GM19397 (cell line): ENCODE results near the gene LCE3C.
"Not testable (repeated sequence)": the region's sequence is repeated elsewhere in the genome, so short reads cannot be mapped to it uniquely, and the experiment has no call there.

Experiments
- ATAC-seq: cut with Tn5 transposase; IDR thresholded peaks from one replicate; pipeline ENCODE4 v1.9.1; 2021; ENCODE audit warnings: mild to moderate bottlenecking, moderate library complexity; ENCODE audit not compliant: unreplicated experiment

The LCE3C gene, protein sequence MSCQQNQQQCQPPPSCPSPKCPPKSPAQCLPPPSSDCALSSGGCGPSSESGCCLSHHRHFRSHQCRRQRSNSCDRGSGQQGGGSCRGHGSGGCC

DNA sequence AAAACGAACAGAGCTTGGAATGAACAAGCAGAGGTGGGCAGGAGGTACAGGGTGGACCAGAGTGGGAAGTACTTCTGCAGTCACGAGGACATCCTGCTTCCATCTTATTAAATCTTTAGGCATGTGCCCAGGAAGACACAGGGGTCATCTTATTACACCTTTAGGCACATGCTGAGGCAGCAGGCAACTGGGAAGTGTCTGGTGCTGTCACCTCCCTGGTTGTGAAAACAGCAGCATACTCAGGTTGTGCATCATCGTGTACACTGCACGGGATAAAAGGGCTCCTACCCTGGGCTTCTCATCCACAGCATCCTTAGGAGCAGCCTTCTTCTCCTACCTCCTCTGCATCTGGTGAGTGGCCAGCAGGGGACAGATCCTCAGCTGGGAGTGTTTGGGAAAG is at the start of gene LCE3C:
Gene LCE3C, plus strand, starts transcription at position 301 of the 400 bp plus-strand sequence. CDS start 498 bp downstream, outside the sequence.
- ATAC-seq: no peak

DNA sequence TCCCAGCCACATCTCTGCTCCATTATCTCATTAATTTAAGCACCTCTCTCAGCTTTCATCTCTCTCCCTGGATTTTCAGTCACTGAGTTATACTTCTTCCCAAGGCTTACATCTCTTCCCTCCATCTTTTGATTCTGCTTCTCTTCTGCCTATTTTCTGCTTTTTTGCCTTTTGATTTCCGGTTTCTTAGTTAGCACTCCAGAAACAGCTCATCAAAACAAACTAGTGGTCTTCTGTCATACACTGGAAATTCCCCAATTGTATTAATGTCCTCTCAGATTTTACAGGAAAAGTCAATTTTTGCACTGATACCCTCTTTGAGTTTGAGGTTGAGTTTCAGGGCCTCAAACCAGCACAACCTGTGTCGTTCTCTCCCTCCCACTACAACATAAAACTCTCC is 34.9 kb upstream of the LCE3C start:
- no peak for ATAC-seq

DNA sequence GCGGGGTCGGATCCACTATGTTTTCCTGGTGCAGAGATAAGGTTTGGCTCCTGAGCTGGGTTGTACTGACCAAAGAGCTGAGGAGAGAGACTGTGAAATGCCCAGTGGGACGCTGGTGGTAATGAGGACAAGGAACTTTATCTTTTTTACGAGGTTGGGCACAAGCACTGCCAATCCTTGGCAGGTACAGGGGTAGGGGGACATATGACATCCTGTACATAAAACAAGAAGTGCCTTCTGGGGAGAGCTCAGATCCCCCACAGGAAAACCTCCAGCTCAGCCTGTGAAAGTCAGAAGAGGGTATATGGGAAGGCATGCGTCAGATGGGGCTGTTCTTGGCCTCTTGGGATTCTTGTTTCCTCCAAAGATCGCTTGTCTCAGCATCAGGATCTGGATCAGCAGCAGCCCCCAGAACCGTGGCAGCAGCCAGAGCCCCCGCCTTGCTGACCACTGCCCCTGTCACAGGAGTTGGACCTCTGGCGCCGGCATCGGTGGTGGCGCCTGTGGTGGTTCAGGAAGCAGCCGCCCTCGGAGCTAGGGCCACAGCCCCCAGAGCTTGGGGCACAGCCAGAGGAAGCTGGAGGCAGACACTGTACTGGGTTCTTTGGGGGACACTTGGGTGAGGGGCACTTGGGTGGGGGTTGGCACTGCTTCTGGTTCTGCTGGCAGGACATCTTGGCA is 34.4 kb upstream of the LCE3C start:
- no peak for ATAC-seq

DNA sequence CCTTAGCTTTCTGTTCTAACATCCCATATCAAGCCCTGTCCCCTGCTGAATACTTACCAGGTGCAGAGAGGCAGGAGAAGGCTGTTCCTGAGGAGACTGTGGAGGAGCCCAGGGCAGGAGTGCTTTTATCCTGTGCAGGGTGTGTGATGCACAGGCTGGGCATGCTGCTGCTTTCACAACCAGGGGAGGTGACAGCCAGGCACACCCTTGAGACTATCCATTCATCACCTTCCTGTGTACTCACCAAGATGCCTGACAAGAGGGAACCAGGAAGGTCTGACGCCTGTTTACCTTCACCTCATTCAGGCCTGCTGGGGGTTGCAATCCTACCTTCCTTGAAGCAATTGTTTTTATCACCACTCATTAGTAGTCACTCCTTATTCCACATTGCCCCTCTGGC is 33.4 kb upstream of the LCE3C start, which contains the start of gene LCE3E:
Gene LCE3E, minus strand, starts transcription at position 100 of the 400 bp plus-strand sequence. CDS start 572 bp downstream, outside the sequence.
- ATAC-seq: no peak

DNA sequence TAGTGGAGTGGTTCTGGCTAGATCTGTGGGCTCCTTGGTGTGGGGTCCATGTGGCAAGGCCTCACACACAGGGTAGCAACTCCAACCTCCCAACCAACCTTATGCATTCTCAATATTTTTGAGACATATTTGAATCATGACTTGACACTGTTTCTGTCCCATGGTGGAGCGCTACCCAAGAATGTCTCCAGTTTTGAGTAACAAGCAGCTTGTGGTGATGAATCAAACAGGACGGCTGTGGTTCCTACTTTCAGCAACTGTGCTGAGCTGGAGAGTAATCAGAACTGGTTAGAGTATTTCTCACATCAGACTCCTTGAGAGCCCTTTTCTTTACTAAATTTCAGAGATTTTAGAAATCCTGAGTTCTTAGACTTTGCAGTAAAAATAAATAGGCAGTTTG is 22.9 kb upstream of the LCE3C start:
- ATAC-seq: no peak

DNA sequence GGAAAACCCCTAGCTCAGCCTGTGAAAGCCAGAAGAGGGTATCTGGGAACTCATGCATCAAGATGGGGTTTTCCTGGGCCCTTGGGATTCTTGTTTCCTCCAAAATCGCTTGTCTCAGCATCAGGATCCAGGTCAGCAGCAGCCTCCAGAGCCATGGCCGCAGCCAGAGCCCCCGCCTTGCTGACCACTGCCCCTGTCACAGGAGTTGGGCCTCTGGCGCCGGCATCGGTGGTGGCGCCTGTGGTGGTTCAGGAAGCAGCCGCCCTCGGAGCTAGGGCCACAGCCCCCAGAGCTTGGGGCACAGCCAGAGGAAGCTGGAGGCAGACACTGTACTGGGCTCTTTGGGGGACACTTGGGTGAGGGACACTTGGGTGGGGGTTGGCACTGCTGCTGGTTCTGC is 20.5 kb upstream of the LCE3C start:
- ATAC-seq: not testable (repeated sequence)

DNA sequence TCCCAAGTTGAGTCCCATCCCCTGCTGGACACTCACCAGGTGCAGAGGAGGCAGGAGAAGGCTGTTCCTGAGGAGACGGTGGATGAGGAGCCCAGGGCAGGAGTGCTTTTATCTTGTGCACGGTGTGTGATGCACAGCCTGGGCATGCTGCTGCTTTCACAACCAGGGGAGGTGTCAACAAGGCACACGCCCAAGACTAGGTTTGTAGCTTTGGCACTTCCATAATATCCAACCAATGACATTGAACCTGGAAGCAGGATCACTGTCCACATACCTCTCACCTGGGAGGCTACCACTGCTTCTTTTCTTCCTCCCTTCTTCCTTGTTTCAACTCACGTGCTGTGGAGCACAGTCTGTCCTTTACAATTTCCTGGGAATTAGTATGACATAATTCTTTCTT is 19.6 kb upstream of the LCE3C start, which contains the start of gene LCE3D:
Gene LCE3D, minus strand, starts transcription at position 84 of the 400 bp plus-strand sequence. CDS start 580 bp downstream, outside the sequence.
- ATAC-seq: no peak

DNA sequence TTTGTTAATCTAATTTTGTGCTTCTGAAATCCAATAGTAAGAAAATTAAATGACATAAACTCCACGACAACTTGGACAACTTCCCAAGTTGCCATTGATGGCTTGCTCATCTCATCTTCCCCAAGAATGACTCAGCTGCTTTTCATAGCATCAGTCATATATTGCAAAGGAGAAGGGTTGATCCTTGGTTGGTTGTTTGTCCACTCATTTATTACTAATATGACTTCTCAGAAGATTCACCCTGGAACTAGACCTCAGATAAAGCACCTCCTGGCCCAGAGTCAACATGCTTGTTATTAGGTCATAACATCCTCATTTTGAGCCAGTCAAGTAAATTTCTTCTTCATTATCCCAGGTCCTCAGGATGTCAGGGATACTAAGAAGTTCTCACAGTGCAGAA is 17.4 kb upstream of the LCE3C start:
- ATAC-seq: no peak

DNA sequence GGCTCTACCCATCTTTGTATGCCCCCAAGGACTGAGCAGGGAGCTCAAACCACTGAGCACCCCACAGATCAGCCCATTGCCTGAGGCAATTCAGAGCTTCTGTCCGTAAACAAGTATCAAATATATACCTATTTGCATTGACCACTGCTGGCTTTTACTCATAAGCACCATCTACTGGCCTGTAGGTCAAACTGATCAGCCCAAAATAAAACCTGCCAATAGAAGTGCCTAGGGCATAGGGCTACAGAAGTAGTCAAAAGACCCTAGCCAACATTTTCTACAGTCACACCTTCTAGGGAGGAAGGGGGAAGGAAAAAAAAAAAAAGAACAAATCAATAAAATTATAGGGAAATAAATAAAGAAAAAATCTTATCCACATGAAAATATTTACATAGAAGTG is 14.4 kb upstream of the LCE3C start:
- no peak for ATAC-seq

DNA sequence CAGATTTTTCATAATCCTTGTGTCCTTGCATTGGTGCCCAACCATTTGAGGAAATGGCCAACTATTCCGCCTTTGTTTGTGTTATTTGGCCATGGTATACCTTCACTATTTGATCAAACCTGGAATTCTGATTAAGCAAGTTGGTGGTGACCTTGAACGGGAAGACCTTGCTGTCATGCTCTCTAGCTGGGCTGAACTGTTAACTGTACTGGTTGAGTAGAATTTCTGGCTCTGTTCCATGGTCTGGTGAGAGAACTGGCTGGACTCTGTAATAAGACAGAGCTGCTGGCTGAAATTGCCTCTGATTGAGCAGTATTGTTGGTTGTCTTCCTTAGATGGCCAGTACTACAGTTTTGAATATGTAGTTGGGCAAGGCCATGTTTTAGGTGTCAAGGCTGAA is 3.0 kb upstream of the LCE3C start:
- no peak for ATAC-seq

DNA sequence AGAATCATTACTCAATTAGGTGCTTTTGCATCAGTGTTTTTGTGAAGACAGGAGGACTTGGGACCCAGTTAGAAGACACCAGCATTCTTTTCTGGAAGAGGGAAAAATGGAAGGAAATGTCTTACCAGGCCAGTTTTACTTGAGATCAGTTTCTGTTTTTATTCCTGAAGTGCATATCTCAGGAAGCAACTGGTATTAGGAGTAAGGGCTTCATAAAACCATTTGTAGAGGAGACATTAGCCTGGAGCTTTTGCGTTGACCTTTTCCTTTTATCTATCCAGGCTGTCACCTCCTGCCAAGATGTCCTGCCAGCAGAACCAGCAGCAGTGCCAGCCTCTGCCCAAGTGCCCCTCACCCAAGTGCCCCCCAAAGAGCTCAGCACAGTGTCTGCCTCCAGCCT is 13.5 kb downstream of the LCE3C start, which contains the start of gene LCE3B:
Gene LCE3B, plus strand, starts transcription at position 301 of the 400 bp plus-strand sequence. Its CDS starts 0 bp downstream, at position 301.
- ATAC-seq: no peak

DNA sequence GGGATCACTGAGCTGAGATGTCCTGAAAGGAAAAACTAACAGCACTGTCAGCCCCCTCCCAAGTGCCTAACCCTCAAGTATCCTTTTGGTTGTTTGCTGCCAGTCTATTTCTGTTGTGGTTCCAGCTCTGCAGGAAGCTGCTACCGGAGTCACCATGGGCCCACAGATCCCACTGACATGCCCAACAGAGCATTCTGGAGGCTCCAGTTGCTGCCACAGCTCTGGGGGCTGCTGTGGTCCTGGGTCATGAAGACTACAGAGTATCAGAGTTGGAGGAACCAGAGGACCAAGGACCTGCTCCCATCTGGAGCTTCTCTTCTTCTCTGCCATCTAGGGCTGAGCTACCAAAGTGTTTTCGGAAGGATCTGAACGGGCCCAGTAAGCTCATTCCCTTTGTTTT is 22.0 kb downstream of the LCE3C start:
- no peak for ATAC-seq

DNA sequence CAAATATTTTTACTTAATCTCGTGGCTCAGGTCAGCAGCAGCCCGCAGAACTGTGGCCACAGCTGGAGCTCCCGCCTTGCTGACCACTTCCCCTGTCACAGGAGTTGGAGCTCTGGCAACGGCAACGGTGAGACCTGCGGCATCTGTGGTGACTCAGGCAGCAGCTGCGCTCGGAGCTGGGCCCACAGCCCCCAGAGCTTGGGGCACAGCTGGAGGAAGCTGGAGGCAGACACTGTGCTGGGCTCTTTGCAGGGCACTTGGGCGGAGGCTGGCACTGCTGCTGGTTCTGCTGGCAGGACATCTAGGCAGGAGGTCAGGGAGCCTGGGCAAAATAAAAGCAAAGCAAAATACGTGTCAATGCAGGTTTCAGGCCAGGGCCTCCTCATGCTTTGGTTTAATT is 22.8 kb downstream of the LCE3C start, which contains the start of gene LCE3A:
Gene LCE3A, minus strand, starts transcription at position 301 of the 400 bp plus-strand sequence. Its CDS starts 0 bp downstream, at position 301.
- no peak for ATAC-seq

DNA sequence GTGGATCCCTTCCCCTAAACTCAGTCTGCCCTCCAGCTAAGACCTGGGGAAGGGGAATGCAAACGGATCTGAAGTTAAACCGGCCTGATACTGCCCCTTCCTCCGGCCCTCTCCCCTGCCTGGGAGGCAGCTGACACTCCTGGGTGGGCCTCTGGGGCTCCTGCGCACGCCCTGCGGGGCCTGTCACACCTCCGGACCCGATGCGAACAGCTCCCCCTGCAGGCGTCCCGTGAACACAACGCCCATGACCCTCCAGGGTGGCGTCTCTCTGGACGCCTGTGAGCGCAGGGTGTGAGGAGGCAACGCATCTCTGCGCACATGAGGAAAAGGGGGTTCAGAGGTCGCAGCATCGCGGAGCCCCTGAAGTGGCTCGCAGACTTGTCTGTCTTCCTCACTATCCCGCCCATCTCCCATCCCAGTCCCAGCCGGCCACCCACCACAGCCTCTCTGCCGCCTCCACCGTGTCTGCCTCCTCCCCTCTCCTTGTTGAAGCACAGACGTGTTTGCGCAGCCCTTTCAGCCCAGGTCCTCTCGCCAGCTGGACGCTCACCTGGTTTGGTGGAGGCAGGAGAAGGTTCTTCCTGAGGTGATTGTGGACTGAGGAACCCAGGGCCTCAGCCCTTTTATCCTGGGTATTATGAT is 23.3 kb downstream of the LCE3C start:
- ATAC-seq: no peak

DNA sequence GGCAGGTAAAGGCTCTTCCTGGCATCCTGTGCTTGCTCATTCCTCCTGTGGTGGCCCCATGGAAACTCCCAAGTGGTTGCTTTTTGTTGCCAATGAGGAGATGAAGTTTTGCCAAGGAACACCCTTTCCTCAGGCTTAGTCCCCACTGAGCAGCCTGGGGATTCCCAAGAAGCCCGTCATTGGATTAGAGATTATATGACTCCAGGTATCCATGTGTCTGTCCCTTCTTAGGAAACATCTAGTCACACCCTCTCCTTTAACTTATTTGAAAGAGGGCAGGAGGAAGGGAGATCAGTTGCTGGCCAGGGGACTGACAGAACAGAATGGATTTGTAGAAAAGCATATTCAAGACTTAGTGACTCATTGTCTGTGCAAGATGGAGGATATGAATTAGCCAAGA is 26.7 kb downstream of the LCE3C start:
- no peak for ATAC-seq

DNA sequence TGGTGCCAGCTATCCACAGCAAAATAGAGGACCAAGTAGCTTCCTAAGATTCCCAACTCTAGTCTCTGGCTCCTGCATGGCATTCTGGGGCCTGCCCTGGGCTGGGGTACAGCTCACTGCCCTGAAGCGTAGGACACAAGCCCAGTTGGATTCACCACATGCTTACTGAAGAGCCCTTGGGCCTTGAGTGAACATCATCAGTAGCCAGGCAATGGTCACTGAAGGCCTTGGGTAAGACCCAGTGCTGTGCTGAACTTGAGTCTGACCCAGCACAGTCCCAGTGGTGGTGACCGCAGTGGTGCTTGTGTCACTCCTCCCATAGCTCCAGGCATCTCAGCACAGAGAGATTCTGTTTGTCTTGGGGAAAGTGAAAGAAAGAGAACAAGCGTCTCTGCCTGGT is 30.6 kb downstream of the LCE3C start:
- ATAC-seq: no peak

DNA sequence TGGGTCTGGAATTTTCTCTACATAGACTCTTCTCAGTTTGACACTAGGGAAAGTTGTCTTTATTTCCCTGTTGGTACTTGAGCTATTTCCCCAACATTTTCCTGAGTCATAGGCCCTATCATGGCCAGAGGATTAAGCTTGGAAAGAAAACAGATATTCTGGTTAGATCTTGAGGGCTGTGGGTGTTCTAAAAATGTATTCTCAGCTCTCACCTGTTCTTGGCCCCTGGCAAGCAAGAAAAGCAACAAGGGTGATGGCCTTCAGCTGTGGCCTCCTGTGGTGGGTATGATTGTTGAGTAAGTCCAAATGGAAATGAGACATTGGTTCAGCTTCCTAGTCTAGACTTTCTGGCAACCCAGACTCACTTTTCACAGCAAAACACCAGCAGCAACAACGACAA is 40.3 kb downstream of the LCE3C start:
- ATAC-seq: no peak

DNA sequence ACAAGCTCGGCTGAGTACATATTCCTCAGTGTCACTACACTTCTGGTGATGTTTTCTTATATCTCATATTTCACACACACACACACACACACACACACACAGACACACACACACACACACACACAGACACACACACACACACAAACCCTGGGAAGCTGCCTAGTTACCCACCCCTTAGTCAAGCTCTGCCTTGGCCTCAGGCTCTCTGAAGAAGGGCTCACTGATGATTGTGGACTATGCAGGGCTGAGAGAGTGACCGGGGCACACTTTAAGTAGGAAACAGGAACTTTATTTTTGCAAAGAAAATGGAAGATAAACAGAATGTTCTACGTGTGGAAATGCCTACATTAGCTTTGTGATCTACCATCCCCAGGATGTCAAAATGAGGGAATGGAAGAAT is 43.9 kb downstream of the LCE3C start:
- ATAC-seq: no peak

DNA sequence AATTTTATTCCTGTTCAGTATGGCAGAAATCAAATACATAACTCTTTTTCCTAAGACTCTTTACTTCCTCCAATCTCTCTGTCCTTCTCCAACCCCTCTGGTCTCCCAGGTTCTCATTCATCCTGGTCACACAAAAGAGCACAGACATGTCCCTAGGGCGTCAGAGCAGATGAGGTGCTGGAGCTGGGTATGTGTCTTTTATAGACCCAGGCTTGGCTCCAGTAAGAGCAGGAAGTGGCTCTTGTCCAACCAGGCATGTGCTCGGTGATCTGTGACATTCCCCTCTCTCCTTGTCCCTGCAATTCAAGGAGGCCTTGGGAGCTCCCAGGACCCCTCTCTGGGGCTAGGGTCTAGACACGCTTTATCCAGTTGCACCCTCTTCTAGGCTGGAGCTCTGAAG is 45.1 kb downstream of the LCE3C start:
- no peak for ATAC-seq

DNA sequence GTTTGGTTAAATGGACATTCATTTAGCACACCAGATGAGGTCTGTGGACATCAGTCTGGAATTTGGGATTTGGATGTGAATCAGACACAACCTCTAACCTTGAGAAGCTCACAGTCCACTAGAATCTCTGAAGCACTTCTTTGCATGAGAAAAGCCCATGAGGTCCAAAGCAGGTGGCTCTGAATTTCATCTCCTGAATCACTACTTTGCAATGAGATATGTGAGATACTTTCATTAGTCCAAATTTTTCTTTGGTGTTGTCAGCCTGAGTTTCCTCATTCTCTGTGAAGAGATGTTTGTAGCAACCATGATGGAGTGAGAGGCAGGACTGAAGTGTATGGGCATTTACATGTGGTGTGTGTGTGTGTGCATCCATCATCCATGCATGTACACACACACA is 46.6 kb downstream of the LCE3C start:
- ATAC-seq: no peak
